Measurements from ENCODE around the gene ARL5B. TPM values are rescaled to one million over a fixed set of nuclear protein-coding genes. Genes with fewer than 3 reads are reported as not detected.
"Not testable (repeated sequence)": the region's sequence is repeated elsewhere in the genome, so short reads cannot be mapped to it uniquely, and the experiment has no call there.

Gene ARL5B, protein sequence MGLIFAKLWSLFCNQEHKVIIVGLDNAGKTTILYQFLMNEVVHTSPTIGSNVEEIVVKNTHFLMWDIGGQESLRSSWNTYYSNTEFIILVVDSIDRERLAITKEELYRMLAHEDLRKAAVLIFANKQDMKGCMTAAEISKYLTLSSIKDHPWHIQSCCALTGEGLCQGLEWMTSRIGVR
- total RNA-seq: 16.2 TPM

DNA sequence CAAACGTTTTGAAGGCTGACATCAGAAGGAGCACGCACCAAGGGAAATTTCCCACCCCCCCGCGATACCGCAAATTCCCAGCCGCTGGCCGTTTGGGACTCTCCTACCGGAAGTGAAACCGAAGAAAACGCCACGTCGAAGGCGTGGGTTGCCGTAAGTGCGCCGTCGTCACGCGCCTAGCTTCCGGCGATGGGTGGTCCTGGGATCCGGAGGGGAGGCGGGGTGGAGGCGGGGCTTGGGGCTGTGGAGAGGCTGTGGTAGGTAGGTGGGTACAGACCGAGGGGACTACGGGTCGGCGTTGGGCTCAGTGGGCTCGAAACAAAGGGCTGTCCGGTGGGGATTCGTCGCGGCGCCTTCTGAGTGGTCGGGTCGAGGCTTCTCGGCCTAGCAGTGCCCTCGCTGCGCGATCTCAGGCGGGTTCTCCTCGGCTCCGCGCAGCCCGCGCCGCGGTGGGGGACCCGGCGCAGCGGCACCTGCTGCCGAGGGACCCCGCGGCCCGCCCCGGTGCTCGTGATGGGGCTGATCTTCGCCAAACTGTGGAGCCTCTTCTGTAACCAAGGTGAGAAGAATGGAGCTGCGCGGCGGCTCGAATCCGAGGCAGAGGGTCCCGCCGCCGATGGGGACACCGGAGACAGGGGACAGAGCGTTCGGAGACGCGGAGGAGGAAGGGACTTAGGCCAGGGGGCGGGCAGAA, at the start of gene ARL5B:
Gene ARL5B, plus strand, starts transcription at position 307 of the 694 bp plus-strand sequence. Its CDS starts 207 bp downstream, at position 514.
- DNase-seq (ENCODE audit: low spot score) (peak; percentile 99), ATAC-seq (peak; percentile 100)
- intact Hi-C loops (cut with DNase I): no loop called here

DNA sequence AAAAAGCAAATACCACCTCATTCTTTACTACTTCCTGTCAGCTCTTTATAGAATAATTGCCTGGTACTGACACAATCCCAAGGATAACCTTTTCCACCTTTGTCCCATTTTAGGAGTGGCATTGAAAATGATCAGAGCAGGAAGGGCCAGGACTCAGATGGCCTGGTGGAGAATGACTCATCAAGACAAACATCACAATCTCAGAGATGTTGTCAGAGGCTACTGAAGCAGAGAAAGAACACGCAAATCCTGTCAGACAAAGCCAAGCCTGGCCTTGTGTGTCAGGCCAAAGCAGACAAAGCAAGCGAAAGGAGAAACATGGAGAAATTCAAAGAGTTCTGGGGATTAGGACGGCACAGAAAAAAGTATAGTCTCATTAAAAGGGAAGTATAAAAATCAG, 48.7 kb upstream of the ARL5B start:
- intact Hi-C loops (cut with DNase I): no loop called here
- no peak for DNase-seq (ENCODE audit: low spot score)
- no peak for ATAC-seq

DNA sequence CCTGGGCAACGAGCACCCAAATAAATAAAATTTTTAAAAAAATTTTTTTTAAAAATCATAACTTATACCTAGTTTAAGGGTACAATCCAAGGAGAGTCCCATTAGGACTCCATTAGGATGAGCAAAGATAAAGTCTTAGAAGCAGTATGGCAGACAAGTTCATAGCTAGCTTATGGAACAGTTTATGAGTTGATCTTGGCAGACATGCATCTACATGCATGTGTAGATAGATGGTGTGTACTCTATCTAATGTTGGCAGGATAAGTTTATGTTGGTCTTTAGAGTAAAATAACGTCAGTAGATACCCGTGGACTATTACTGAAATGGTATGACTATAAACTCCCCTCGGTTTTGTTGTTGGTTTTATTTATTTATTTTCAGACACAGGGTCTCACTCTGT, 48.1 kb upstream of the ARL5B start:
- ATAC-seq: no peak
- intact Hi-C loops (cut with DNase I): no loop called here

DNA sequence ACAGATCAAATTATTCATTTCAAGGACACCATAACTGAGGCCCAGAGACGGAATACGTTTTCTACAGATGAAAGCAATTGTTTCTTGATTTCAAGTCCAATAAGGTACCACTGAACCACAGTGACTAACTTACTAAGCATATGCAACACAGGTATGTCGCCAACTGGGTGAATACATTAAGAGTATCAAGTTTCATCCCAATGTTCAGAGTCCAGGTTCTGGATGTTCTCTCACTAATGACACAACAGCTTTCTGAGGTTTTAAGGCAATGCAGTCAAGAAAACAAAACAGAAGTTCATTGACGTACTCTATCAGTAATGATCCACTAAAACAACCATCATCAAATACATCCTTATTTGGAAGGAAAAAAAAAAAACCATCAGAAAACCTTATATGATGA, 43.6 kb upstream of the ARL5B start:
- DNase-seq (ENCODE audit: low spot score): no peak
- ATAC-seq: no peak
- intact Hi-C loops (cut with DNase I): no loop called here

More for the DNA sequence above, 48.1 kb upstream of the ARL5B start:
- no peak for DNase-seq (ENCODE audit: low spot score)

DNA sequence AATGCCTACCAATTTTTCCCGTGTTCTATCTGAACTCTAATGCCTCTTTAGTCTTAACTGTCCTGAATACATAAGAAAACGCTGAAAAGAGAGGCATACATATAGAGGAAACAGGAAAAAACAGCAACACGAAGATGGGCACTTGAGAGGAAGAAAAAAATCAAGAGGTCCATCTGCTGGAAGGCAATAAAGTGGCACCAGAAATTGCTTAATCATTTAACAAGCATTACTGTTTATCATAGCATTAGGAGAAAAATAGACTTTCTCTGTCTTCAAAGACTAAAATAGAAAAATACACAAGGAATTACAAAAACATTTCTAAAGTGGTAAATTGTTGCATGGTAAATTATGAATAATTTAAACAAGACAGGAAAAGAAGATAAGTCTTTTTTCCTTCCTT, 42.9 kb upstream of the ARL5B start:
- DNase-seq (ENCODE audit: low spot score) (no peak), ATAC-seq (no peak)
- intact Hi-C loops (cut with DNase I): no loop called here

DNA sequence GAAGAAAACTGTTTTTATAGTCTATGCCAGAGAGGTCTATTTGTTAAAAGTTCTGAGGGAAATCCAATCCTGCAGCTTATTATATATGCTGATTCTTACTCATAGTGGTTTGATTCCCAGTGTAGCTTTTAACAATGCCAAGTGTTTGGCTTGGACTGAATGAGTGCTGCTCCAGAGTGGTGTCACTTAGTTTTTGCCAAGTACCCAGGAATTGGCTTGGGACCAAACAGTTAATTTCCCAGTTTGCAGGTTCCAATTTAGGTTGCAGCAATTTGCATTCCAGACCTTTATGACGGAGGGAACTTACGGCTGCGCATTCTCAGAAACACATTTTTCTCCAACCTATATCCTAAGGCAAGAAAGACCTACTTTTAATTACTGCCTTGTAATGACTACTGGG, 40.2 kb upstream of the ARL5B start:
- DNase-seq (ENCODE audit: low spot score): no peak
- intact Hi-C loops (cut with DNase I): no loop called here
- ATAC-seq: no peak

DNA sequence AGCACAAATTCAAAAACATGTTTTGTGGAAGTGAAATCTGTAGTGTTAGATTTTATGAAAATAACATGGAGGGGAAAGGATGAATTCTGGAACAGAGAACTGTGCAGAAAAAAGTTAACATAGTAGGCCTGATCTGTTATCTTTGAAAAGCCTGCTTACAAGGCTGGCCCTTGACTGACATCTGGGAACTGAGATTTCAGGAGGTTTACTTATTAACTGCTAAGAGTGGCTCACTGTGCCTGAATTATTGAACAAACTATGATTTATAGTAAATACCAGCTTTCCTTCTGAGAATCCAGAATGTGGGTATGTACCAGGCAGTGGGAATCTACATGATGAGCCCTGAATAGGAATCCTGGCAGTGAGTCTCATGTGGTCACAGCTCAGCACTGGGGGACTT, 38.4 kb upstream of the ARL5B start:
- ATAC-seq (no peak), DNase-seq (ENCODE audit: low spot score) (no peak)
- intact Hi-C loops (cut with DNase I): no loop called here

DNA sequence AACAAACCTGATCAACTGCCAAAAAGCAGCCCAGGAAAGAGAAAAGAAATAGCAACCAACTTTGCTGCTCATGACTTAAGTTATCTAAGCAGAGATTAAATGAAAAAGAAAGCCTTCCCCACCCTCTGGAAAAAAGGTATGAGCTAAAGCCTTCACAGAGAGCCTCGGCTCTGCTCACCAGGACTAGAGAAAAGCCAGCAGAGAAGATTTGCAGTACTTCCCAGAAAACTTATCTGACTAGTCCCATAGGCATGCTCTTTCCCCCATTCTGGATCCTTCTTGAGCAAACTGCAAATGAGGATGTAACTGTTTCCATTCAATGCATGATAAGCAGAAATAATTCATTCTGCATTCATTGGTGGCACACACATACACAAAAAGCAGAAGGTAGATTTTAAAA, 35.6 kb upstream of the ARL5B start:
- ATAC-seq; intact Hi-C loops (cut with DNase I); DNase-seq (ENCODE audit: low spot score): not testable (repeated sequence)

DNA sequence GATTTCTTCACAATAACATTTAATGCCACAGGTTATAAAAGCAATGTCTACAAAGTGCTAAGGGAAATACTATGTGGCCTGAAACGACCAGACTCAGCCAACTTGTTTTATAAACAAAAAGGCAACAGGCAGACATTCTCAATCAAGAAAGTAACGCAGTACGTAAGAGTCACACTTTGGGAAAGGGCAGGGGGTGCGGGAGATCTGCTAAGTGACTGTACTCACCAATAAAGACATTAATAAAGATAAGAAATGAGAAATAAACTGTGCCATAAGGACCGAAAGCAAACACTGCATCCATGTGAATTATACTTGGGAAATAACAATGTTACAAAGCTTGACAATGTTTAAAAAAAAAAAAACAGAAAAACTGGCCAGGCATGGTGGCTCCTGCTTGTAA, 33.3 kb upstream of the ARL5B start:
- no peak for DNase-seq (ENCODE audit: low spot score)
- ATAC-seq: no peak
- intact Hi-C loops (cut with DNase I): no loop called here

DNA sequence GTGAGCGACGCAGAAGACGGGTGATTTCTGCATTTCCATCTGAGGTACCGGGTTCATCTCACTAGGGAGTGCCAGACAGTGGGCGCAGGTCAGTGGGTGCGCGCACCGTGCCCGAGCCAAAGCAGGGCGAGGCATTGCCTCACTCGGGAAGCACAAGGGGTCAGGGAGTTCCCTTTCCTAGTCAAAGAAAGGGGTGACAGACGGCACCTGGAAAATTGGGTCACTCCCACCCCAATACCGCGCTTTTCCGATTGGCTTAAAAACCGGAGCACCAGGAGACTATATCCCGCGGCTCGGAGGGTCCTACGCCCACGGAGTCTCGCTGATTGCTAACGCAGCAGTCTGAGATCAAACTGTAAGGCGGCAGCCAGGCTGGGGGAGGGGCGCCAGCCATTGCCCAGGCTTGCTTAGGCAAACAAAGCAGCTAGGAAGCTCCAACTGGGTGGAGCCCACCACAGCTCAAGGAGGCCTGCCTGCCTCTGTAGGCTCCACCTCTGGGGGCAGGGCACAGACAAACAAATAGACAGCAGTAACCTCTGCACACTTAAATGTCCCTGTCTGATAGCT, 31.7 kb upstream of the ARL5B start:
- peak; percentile 79 for DNase-seq (ENCODE audit: low spot score)
- intact Hi-C loops (cut with DNase I); ATAC-seq: not testable (repeated sequence)

DNA sequence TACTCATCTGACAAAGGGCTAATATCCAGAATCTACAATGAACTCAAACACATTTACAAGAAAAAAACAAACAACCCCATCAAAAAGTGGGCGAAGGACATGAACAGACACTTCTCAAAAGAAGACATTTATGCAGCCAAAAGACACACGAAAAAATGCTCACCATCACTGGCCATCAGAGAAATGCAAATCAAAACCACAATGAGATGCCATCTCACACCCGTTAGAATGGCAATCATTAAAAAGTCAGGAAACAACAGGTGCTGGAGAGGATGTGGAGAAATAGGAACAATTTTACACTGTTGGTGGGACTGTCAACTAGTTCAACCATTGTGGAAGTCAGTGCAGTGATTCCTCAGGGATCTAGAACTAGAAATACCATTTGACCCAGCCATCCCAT, 26.7 kb upstream of the ARL5B start:
- intact Hi-C loops (cut with DNase I); DNase-seq (ENCODE audit: low spot score); ATAC-seq: not testable (repeated sequence)

DNA sequence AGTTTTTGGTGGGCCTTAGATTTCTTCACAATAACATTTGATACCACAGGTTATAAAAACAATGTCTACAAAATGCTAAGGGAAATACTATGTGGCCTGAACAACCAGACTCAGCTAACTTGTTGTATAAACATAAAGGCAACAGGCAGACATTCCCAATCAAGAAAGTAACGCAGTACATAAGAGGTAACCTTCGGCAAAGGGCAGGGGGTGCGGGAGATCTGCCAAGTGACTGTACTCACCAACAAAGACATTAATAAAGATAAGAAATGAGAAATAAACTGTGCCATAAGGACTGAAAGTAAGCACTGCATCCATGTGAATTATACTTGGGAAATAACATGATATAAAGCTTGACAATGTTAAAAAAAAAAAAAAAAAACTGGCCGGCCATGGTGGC, 23.2 kb upstream of the ARL5B start:
- no peak for DNase-seq (ENCODE audit: low spot score)
- intact Hi-C loops (cut with DNase I): no loop called here
- no peak for ATAC-seq

DNA sequence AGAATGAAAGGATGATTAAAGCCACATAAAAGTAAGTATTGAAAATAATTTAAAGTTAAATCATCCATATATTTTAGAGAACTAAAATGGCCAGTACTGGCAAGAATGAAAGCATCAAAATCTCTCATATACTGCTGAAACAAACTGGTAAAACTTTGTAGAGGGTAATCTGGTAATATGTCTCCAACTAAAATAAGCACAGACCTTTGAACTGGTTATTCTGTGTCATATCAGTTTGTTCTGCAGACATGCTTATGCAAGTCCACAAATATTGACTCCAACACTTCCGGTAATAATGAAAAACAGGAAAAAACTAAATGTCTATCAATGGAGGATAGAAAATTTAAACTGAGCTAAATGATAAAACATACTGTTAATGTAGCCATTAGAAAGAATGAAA, 21.8 kb upstream of the ARL5B start:
- ATAC-seq; intact Hi-C loops (cut with DNase I): not testable (repeated sequence)

DNA sequence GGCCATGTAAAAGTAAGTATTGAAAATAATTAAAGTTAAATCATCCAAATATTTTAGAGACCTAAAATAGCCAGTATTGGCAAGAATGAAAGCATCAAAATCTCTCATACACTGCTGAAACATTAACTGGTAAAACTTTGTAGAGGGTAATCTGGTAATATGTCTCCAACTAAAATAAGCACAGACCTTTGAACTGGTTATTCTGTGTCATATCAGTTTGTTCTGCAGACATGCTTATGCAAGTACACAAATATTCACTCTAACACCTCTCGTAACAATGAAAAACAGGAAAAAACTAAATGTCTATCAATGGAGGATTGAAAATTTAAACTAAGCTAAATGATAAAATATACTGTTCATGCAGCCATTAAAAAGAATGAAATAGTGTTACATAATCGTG, 19.5 kb upstream of the ARL5B start:
- intact Hi-C loops (cut with DNase I); DNase-seq (ENCODE audit: low spot score); ATAC-seq: not testable (repeated sequence)

More for the DNA sequence above, 21.8 kb upstream of the ARL5B start:
- not testable (repeated sequence) for DNase-seq (ENCODE audit: low spot score)

DNA sequence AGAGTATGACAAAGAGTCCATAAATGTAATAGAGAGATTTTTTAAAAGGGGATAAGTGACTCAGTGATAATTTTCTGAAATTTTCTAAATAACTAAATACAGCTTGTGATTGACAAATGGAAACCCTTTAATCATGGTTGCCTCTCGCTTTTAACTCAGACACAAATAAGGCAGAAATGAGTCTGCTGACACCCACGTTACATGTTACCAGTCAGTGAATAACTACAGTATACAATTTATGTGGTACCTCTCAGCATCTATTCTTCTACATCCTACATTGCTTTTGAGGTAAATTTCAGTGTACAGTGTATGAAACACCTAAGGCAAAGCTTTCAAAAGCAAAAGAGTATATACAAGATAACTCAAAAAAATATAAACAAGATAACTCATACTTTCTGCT, 12.1 kb upstream of the ARL5B start:
- no peak for DNase-seq (ENCODE audit: low spot score)
- intact Hi-C loops (cut with DNase I): no loop called here
- no peak for ATAC-seq

DNA sequence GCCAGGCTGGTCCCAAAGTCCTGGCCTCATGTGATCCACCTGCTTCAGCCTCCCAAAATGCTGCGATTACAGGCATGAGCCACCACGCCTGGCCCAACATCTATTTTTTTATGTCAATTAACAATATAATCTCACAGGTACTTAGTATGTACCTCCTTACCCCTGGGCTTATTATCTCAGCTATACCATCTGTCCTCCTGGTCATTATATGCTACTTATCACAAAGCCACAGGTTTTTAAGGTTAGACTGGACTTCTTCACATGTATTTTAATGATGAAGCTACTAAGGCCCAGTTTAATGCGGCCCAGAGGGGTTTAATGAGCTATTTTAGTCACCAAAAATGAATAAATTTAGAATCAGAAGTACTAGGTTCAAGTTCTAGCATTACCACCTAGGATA, 11.3 kb upstream of the ARL5B start:
- DNase-seq (ENCODE audit: low spot score) (no peak), ATAC-seq (no peak)
- intact Hi-C loops (cut with DNase I): no loop called here

DNA sequence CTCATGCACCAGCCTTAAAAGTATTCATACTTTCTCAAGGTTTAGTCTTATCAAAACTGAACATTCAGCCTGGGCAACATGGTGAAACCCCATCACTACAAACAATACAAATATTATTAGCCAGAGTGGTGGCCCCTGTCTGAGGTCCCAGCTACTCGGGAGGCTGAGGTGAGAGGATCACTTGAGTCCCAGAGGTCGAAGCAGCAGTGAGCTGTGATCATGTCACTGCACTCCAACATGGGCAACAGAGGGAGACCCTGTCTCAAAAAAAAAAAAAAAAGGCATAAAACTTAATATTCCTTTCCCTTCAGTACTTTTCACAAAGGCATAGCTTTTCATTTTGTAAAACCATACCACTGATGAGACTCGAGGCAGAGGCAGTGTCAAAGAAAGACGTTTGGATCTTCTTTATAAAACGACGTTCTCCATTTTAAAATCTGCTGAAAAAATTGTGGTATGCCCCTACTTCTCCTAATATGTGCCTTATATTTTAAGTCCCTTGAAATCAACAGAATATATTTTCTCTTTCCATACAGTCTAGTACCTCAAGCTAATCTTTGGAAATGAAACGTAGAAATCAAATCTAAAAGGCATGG, 9.8 kb upstream of the ARL5B start:
- DNase-seq (ENCODE audit: low spot score) (no peak), ATAC-seq (no peak)
- intact Hi-C loops (cut with DNase I): no loop called here

DNA sequence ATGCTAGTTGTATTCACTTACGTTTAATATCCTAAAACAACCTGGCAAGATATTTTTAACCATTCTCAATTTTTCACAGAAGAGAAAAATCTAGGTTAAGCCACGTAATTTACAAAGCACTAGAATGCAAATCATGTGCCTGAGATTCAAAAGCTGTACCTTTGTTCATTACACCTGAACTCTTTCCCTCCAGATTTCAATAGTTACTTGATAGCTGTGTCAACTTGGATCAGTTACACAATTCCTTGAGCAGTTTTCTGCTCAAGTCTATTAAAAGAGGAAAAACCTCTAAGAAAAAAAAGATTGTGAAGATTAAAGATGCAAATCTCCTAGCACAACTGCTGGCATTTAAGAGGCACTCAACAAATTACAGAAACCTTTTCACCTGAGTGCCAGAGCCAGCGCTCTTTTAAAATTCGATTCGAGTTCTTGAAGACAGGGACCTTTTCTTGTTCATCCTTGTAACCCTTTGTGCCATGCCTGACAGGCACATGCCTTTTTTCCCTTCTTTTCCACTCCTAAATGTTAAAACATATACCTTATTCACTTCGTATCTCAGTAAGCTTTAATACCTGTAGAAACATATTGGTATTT, 8.7 kb upstream of the ARL5B start:
- intact Hi-C loops (cut with DNase I): no loop called here
- ATAC-seq: no peak
- no peak for DNase-seq (ENCODE audit: low spot score)

DNA sequence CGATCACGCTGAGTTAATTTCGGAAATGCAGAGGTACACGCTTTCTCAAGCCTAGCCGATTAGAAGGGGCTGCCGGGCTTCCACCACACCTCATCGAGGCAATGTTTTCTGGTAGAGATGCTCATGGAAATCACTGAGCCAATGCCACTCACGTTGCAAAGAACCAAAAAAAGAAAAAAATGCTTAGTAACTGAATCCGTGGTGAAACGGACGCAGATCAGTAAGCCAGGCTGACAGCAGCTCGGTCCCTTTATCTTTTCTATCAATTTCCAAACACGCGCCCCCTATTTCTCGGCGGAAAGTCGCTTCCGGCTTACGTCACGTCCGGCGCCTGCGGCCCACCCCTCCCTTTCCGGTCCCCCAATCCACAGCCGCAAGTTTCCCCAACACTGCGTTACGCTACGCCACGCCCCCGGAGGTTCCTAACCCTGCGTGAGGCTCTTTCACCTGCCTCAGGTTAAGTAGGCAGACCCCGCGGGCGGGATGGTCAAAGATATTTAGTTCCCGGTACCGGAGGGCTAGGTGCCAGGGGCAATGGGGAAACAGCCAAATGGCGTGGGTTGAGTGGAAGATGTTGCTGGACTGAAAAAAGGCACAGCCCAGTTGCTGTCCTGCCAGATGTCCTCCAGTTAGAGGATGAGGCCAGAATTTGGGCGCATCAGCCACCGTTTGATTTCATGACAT, 7.8 kb upstream of the ARL5B start, which contains the start of gene NSUN6:
Gene NSUN6, minus strand, starts transcription at position 264 of the 684 bp plus-strand sequence. CDS start 384 bp downstream, outside the sequence.
- ATAC-seq (peak; percentile 100), DNase-seq (ENCODE audit: low spot score) (peak; percentile 95)
- intact Hi-C loops (cut with DNase I): no loop called here

All from sciatic nerve (tissue), 2 donors.